Measurements from ENCODE around the gene BHLHE40. TPM values are rescaled to one million over a fixed set of nuclear protein-coding genes. Genes with fewer than 3 reads are reported as not detected.

The BHLHE40 gene
- total and polyA plus RNA-seq, 2 experiments from 2014 or later: 67.1 to 116 TPM

GRCh38 chr3:5013021-5013906, 34.0 kb downstream of the BHLHE40 start:
- no peaks in the 10 kb centered on the region for H3K36me3 ChIP-seq (replicated peaks; ENCODE audit: insufficient read depth, low read depth)
- no peaks in the 10 kb centered on the region for H3K9me2 ChIP-seq (replicated peaks; ENCODE audit: insufficient read depth)
- no peaks in the 10 kb centered on the region for H3K79me2 ChIP-seq
- H3K4me2 ChIP-seq: no peak overlapping the region
- H3K27me3 ChIP-seq: no peaks in the 10 kb centered on the region
- TF ChIP-seq CTCF (IDR thresholded peaks at IDR 0.05; ENCODE audit: poor library complexity): no peak
- no peak for TF ChIP-seq EZH2 (IDR thresholded peaks at IDR 0.05; ENCODE audit: borderline replicate concordance)
- no peak for TF ChIP-seq EZH2phosphoT487 (IDR thresholded peaks at IDR 0.05; ENCODE audit: low read depth, severe bottlenecking, unreplicated experiment)
- peak; percentile 71 for DNase-seq (ENCODE audit: low spot score)
- no peak overlapping the region for H2AFZ ChIP-seq
- H3K4me1 ChIP-seq (ENCODE audit: insufficient read depth): peaks cover 25% of the 10 kb centered on the region
- 67% methylated on average over 5 of the region's 5 CpGs for WGBS (ENCODE audit: low lambda C conversion rate, missing lambda C conversion rate)
- H3K9me3 ChIP-seq (ENCODE audit: low read depth): no peaks in the 10 kb centered on the region
- no peaks in the 10 kb centered on the region for H4K20me1 ChIP-seq (ENCODE audit: insufficient read depth, poor library complexity, severe bottlenecking)
- peak overlapping the region; percentile 51 for H3K27ac ChIP-seq
- no peak overlapping the region for H3K4me3 ChIP-seq

- H3K4me1 ChIP-seq (ENCODE audit: insufficient read depth): peaks cover 27% of the 10 kb centered on the region
- H3K27me3 ChIP-seq: no peaks in the 10 kb centered on the region
- no peaks in the 10 kb centered on the region for H3K79me2 ChIP-seq
- no peak overlapping the region for H3K4me2 ChIP-seq
- no peak overlapping the region for H2AFZ ChIP-seq
- H3K9me3 ChIP-seq (ENCODE audit: low read depth): no peaks in the 10 kb centered on the region
- no peaks in the 10 kb centered on the region for H3K36me3 ChIP-seq (replicated peaks; ENCODE audit: insufficient read depth, low read depth)
- WGBS (ENCODE audit: low lambda C conversion rate, missing lambda C conversion rate): 71% methylated on average over 7 of the region's 7 CpGs
- no peaks in the 10 kb centered on the region for H3K9me2 ChIP-seq (replicated peaks; ENCODE audit: insufficient read depth)
- H4K20me1 ChIP-seq (ENCODE audit: insufficient read depth, poor library complexity, severe bottlenecking): no peaks in the 10 kb centered on the region
- no peak overlapping the region for H3K4me3 ChIP-seq
- TF ChIP-seq EZH2phosphoT487 (IDR thresholded peaks at IDR 0.05; ENCODE audit: low read depth, severe bottlenecking, unreplicated experiment) (no peak), EZH2 (IDR thresholded peaks at IDR 0.05; ENCODE audit: borderline replicate concordance) (no peak), CTCF (IDR thresholded peaks at IDR 0.05; ENCODE audit: poor library complexity) (no peak)
- DNase-seq (ENCODE audit: low spot score): peak; percentile 29
- H3K27ac ChIP-seq: peak overlapping the region; percentile 30
Observed at GRCh38 chr3:5014391-5014790, 35.2 kb downstream of the BHLHE40 start.

GRCh38 chr3:5015056-5015455, 35.8 kb downstream of the BHLHE40 start:
- Histone ChIP-seq H3K9me2 (replicated peaks; ENCODE audit: insufficient read depth) (no peaks in the 10 kb centered on the region), H3K4me1 (ENCODE audit: insufficient read depth) (peaks cover 27% of the 10 kb centered on the region), H3K27me3 (no peaks in the 10 kb centered on the region), H4K20me1 (ENCODE audit: insufficient read depth, poor library complexity, severe bottlenecking) (no peaks in the 10 kb centered on the region), H3K4me2 (no peak overlapping the region), H3K4me3 (no peak overlapping the region), H3K79me2 (no peaks in the 10 kb centered on the region), H3K36me3 (replicated peaks; ENCODE audit: insufficient read depth, low read depth) (no peaks in the 10 kb centered on the region), H3K27ac (no peak overlapping the region), H3K9me3 (ENCODE audit: low read depth) (no peaks in the 10 kb centered on the region), H2AFZ (no peak overlapping the region)
- no peak for DNase-seq (ENCODE audit: low spot score)
- WGBS (ENCODE audit: low lambda C conversion rate, missing lambda C conversion rate): 91% methylated on average over 5 of the region's 5 CpGs
- TF ChIP-seq EZH2phosphoT487 (IDR thresholded peaks at IDR 0.05; ENCODE audit: low read depth, severe bottlenecking, unreplicated experiment) (no peak), EZH2 (IDR thresholded peaks at IDR 0.05; ENCODE audit: borderline replicate concordance) (no peak), CTCF (IDR thresholded peaks at IDR 0.05; ENCODE audit: poor library complexity) (no peak)
